ENCODE measurements around the gene HIBCH. TPM values are rescaled to one million over a fixed set of nuclear protein-coding genes. Genes with fewer than 3 reads are reported as not detected.
A peak's percentile ranks its signal among the peaks of the same experiment; 100 is the strongest.
"Not testable (repeated sequence)": the region's sequence is repeated elsewhere in the genome, so short reads cannot be mapped to it uniquely, and the experiment has no call there.

The HIBCH gene
- total RNA-seq, 2 experiments from 2014 or later, result 17.2 to 18.7 TPM

DNA sequence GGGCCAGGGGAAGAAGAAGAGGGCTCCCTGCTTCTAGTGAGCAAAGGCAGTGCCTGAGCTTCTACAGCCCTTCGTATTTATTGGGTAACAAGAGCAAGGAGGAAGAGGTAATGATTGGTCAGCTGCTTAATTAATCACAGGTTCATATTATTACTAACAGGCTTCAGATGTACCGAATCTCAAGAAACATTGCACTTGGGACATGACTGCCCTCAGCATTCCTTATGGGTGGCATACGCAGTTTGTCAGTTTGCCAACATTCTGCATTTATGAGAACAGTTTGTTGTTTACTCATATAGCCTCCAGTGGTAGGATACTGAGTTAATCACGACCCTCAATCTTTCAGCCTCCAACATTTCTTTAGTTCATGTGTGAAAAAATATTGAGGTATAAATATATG lies 84.5 kb downstream of the HIBCH start:
- Mint-ChIP-seq H3K9me3 (ENCODE audit: low read depth) (no peaks in the 10 kb centered on the region), H3K27ac (no peak overlapping the region), H3K4me1 (no peaks in the 10 kb centered on the region), H3K27me3 (no peaks in the 10 kb centered on the region), H3K36me3 (peaks cover 29% of the 10 kb centered on the region), H3K4me3 (no peak overlapping the region)
- CTCF ChIA-PET, result no interaction called here
- no peak for ATAC-seq
- no peak for DNase-seq

DNA sequence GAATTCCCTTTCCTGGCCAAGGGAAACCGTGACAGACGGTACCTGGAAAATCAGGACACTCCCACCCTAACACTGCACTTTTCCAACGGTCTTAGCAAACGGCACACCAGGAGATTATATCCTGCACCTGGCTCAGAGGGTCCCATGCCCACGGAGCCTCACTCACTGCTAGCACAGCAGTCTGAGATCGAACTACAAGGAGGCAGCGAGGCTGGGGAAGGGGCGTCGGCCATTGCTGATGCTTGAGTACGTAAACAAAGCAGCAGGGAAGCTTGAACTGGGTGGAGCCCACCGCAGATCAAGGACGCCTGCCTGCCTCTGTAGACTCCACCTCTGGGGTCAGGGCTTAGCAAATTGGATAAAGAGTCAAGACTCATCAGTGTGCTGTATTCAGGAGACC lies 95.6 kb downstream of the HIBCH start:
- ATAC-seq; H3K27ac Mint-ChIP-seq; H3K4me1 Mint-ChIP-seq; H3K9me3 Mint-ChIP-seq (ENCODE audit: low read depth); H3K27me3 Mint-ChIP-seq; H3K4me3 Mint-ChIP-seq; CTCF ChIA-PET; DNase-seq: not testable (repeated sequence)
- H3K36me3 Mint-ChIP-seq, result peaks cover 44% of the 10 kb centered on the region

DNA sequence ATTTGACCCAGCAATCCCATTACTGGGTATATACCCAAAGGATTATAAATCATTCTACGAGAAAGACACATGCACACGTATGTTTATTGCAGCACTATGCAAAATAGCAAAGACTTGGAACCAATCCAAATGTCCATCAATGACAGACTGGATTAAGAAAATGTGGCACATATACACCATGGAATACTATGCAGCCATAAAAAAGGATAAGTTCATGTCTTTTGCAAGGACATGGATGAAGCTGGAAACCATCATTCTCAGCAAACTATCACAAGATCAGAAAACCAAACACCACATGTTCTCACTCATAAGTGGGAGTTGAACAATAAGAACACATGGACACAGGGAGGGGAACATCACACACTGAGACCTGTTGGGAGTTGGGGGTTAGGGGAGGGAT lies 96.9 kb downstream of the HIBCH start:
- H3K27ac Mint-ChIP-seq, H3K4me1 Mint-ChIP-seq: not testable (repeated sequence)

DNA sequence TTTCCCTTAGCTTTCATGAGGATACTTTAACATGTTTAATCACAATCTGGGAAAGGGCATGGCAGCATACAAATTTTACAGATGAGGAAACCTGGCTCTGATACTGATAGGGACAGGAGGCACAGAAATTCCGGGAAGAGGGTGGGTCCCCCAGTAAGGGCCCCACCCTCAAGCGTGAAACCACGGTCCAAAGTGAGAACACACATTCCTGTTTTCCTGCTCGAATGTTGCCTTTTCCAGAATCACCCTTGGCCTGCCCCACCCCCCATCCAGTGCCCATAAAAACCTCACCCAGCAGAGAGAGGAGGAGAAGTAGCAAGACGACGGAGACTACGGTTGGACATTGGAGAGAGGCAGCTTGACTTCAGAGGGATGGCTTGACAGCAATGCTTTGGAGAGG lies 98.2 kb downstream of the HIBCH start:
- Mint-ChIP-seq H3K27me3 (no peaks in the 10 kb centered on the region), H3K4me1 (no peaks in the 10 kb centered on the region), H3K36me3 (peaks cover 31% of the 10 kb centered on the region), H3K9me3 (ENCODE audit: low read depth) (peaks cover 2% of the 10 kb centered on the region), H3K27ac (no peak overlapping the region), H3K4me3 (no peak overlapping the region)
- ATAC-seq (no peak), DNase-seq (no peak)
- CTCF ChIA-PET, result no interaction called here

More for the DNA sequence above, 96.9 kb downstream of the HIBCH start:
- DNase-seq; CTCF ChIA-PET; ATAC-seq; H3K9me3 Mint-ChIP-seq (ENCODE audit: low read depth); H3K27me3 Mint-ChIP-seq; H3K4me3 Mint-ChIP-seq: not testable (repeated sequence)
- peaks cover 38% of the 10 kb centered on the region for H3K36me3 Mint-ChIP-seq

DNA sequence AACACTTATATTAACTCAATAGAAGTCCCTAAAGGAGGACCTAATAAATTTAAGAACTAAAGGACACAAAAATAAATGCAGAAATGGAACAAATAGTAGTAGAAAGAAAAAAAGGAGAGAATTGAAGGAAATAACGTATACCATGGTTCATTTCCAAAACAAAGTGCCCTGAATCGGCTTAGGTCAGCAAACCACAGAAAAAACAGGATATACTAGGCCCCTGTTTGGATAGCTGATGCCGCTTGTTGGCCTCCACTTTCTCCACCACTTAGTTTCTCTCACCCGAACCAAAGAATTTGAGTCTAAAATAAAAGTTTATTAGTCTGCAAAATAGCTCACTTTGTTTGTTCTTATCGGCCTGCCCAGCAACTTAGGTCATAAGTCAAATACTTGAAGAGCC lies 100.4 kb downstream of the HIBCH start:
- H3K4me3 Mint-ChIP-seq, result no peak overlapping the region
- peaks cover 6% of the 10 kb centered on the region for H3K4me1 Mint-ChIP-seq
- H3K36me3 Mint-ChIP-seq, result peaks cover 18% of the 10 kb centered on the region
- H3K27ac Mint-ChIP-seq, result no peak overlapping the region
- H3K9me3 Mint-ChIP-seq (ENCODE audit: low read depth), result peaks cover 2% of the 10 kb centered on the region
- ATAC-seq (no peak), DNase-seq (no peak)
- H3K27me3 Mint-ChIP-seq, result no peaks in the 10 kb centered on the region
- CTCF ChIA-PET, result no interaction called here

DNA sequence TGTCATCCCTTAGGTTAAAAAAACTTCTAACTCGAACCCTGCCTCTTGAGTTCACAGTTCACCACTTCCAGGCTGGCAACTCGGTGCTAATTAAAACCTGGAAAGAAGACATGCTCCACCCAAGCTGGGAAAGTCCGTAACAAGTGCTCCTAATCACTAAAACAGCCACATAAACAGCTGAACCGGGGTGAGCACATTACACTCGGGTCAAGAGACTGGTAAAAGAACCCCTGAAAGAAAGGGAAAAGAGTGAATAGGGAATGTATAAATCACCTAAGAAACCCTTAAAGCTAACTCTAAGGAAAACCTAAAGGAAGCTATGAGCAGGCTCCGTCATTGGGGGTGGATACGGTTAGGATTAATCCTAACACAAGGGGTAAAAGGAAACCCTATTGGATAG lies 102.0 kb downstream of the HIBCH start:
- no peak overlapping the region for H3K27ac Mint-ChIP-seq

DNA sequence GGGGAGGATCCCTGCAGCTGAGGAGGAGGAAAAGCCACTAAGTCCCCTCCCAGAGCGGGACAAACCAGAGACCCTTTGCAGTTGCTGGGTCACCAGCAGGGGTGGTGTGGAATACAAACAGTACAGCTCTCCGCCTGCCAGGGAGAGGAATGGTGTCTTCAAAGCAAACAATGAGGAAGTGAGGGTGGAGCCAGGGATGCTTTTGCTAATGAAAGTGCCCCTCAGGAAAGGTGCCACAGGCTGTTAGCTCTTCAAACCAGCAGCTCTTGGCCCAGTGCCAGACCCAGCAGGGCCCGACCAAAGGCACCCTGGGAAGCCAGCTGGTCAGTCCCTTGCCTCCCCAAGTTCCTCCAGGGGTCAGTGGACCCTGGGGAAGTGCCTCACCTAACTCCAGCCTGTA lies 102.8 kb downstream of the HIBCH start:
- Mint-ChIP-seq H3K4me1 (peaks cover 8% of the 10 kb centered on the region), H3K36me3 (peaks cover 1% of the 10 kb centered on the region), H3K9me3 (ENCODE audit: low read depth) (no peaks in the 10 kb centered on the region), H3K27ac (no peak overlapping the region), H3K27me3 (no peaks in the 10 kb centered on the region), H3K4me3 (no peak overlapping the region)
- DNase-seq (no peak), ATAC-seq (no peak)
- CTCF ChIA-PET, result no interaction called here

More for the DNA sequence above, 102.0 kb downstream of the HIBCH start:
- Mint-ChIP-seq H3K36me3 (peaks cover 7% of the 10 kb centered on the region), H3K4me1 (peaks cover 8% of the 10 kb centered on the region), H3K4me3 (no peak overlapping the region), H3K27me3 (no peaks in the 10 kb centered on the region), H3K9me3 (ENCODE audit: low read depth) (no peaks in the 10 kb centered on the region)
- CTCF ChIA-PET, result no interaction called here
- no peak for DNase-seq
- no peak for ATAC-seq

DNA sequence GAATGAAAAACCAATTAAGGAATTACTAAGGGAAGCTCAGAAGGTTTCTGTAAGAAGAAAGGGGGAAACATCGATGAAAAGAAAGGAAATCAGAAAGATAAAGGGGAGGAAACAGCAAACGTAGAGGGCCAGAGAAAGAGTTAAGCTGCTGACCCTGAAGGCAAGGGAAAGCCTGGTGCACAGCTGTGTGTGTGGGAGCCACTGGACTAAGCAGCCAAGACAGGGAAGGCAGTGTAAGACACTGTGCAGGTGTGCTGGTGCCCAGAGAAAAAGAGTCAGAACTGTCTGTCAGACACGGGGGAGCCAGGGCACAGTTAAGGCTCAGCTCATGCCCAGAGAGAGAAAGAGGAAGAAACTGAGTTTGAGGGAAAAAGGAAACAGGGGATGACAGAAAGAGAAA lies 104.0 kb downstream of the HIBCH start:
- DNase-seq (no peak), ATAC-seq (no peak)
- H3K27ac Mint-ChIP-seq, result no peak overlapping the region
- no peaks in the 10 kb centered on the region for H3K9me3 Mint-ChIP-seq (ENCODE audit: low read depth)
- H3K4me3 Mint-ChIP-seq, result no peak overlapping the region
- peaks cover 8% of the 10 kb centered on the region for H3K4me1 Mint-ChIP-seq
- CTCF ChIA-PET, result no interaction called here
- H3K27me3 Mint-ChIP-seq, result no peaks in the 10 kb centered on the region
- peaks cover 1% of the 10 kb centered on the region for H3K36me3 Mint-ChIP-seq

DNA sequence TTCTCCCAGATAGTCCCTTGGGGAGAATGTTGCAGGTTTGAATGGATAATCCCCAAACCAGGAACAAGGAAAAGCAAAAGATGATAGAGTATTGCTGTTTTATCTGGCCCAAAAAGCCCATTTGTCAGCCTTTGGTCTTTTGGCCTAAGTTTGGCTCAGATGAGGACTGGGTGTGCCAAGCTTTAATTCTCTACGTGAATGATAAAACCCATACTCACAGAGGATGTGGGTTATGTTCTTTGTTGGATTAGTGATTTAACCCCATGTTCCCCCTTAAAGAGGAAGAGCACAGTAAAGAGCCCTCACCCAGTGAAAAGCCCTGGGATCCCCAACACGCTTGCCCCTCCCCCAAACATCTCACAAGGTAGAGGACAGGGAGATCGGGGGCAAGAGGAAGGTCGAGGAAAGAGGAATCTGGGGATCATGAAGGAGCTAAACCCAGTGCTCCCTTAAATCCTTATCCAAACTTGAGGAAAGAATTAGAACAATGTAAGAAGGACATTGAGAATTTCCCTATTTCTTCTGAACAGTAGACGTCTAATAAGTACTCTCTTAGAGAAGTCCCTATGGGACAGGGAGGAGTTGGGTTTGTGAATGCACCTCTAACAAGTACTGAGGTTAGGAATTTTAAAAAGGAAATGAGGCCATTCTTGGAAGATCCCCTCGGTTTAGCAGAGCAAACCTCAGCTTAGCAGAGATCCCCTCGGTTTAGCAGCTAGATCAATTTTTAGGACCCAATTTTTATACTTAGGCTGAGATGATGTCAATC lies 105.0 kb downstream of the HIBCH start:
- H3K4me3 Mint-ChIP-seq, result no peak overlapping the region
- DNase-seq (no peak), ATAC-seq (no peak)
- H3K36me3 Mint-ChIP-seq, result no peaks in the 10 kb centered on the region
- no peak overlapping the region for H3K27ac Mint-ChIP-seq
- H3K4me1 Mint-ChIP-seq, result peaks cover 8% of the 10 kb centered on the region
- no peaks in the 10 kb centered on the region for H3K9me3 Mint-ChIP-seq (ENCODE audit: low read depth)
- CTCF ChIA-PET, result no interaction called here
- H3K27me3 Mint-ChIP-seq, result no peaks in the 10 kb centered on the region

DNA sequence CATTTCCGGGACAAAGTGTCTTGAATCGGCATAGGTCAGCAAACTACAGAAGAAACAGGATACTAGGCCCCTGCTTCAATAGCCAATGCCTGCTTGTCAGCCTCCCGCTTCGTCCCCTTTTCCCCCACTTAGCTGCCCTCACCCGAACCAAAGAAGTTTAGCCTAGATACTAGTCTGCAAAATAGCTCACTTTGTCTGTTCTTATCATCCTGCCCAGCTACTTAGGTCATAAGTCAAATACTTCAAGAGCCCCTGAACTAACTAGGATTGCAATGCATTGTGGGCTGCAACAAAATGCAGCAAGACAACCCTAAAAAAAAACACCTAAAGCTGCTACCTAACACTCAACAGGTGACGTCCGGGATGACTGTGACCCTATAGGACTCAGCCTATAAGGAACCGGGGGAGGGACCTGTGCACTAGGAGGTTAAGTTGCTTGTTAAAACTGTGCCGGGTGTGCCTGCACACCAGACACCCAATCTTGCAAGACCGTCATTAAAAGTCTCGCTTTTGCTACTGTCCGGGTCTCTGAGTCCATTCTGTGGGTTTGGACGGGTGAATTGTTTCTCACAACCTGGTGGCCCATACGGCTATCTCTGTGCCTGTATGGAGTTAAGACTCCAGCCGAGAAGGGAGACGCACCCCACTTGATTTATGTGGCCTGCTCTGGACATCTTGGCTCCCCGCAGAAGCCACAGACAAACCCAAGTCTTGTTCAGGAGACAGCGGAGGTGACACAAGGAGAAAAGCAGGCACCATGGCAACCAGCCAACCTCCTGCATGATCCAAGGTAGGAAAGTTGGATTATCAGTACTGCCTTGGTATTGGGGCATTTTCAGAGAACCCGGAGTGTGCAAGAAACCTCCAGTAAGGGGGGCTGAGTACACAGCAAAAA lies 105.9 kb downstream of the HIBCH start:
- no peak overlapping the region for H3K4me3 Mint-ChIP-seq
- no peak overlapping the region for H3K27ac Mint-ChIP-seq
- no peak for ATAC-seq
- no peaks in the 10 kb centered on the region for H3K36me3 Mint-ChIP-seq
- CTCF ChIA-PET, result no interaction called here
- no peaks in the 10 kb centered on the region for H3K27me3 Mint-ChIP-seq
- peaks cover 8% of the 10 kb centered on the region for H3K4me1 Mint-ChIP-seq
- DNase-seq, result no peak
- no peaks in the 10 kb centered on the region for H3K9me3 Mint-ChIP-seq (ENCODE audit: low read depth)

DNA sequence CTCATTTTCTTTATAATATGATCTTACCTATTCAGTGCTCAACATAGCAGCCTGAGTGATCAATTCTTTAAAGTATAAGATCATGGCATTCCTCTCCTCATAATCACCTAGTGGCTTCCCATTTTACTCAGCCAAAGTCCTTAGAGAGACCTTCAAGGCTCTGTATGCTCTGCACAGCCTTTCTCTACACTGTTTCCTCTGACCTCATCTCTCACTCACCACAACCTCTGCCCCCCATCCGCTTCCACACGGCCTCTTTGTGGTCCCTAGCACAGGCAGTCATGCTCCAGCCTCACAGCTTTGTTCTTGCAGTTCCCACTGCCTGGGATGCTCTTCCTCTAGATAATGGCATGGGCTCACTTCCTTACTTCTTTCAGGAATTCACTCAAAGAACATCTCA lies 109.2 kb downstream of the HIBCH start:
- CTCF ChIA-PET, result no interaction called here
- H3K4me3 Mint-ChIP-seq, result no peak overlapping the region
- H3K27ac Mint-ChIP-seq, result no peak overlapping the region
- H3K27me3 Mint-ChIP-seq, result no peaks in the 10 kb centered on the region
- DNase-seq, result peak; percentile 49
- H3K4me1 Mint-ChIP-seq, result peaks cover 3% of the 10 kb centered on the region
- no peaks in the 10 kb centered on the region for H3K36me3 Mint-ChIP-seq
- no peak for ATAC-seq
- H3K9me3 Mint-ChIP-seq (ENCODE audit: low read depth), result no peaks in the 10 kb centered on the region

DNA sequence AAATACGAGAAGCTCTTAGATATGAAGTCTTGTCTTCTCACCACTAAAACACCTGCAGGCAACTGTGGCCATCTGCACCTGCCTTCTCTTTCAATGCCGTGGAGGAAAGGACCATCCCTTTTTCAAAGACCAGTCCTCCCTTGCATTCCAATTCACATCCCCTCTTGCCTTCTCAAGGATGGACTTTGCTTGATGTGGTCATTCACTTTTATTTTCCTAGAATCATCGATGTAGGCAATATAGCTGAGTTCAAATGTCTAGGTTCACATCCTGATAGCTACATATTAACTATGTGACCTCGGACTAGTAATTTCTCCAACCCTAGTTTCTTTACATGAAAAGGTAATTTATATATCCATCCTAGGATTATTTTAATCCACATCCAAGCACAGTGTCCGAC lies 110.1 kb downstream of the HIBCH start:
- ATAC-seq (no peak), DNase-seq (no peak)
- no peaks in the 10 kb centered on the region for H3K27me3 Mint-ChIP-seq
- CTCF ChIA-PET, result no interaction called here
- peaks cover 1% of the 10 kb centered on the region for H3K36me3 Mint-ChIP-seq
- no peak overlapping the region for H3K4me3 Mint-ChIP-seq
- peaks cover 3% of the 10 kb centered on the region for H3K4me1 Mint-ChIP-seq
- H3K27ac Mint-ChIP-seq, result no peak overlapping the region
- H3K9me3 Mint-ChIP-seq (ENCODE audit: low read depth), result no peaks in the 10 kb centered on the region

DNA sequence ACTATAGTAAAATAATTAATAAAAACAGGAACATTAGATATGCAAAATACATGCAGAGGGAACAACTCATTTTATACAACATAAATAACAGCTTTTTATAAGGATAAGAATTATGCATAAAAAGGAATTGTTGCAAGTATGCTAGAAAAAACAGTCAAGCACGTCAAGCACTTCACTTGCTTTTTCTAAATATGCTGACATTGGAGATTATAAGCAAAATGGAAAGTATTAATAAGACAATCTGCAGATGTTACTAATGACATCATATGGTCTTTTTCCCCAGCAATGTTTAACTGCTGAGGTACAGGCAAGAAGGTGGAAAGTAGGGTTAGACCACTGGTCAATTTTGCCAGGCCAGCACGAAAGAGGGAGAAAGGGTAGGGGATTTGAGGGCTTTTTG lies 111.7 kb downstream of the HIBCH start:
- no peak for ATAC-seq
- H3K9me3 Mint-ChIP-seq (ENCODE audit: low read depth), result no peaks in the 10 kb centered on the region
- no peaks in the 10 kb centered on the region for H3K27me3 Mint-ChIP-seq
- H3K4me3 Mint-ChIP-seq, result no peak overlapping the region
- peaks cover 3% of the 10 kb centered on the region for H3K36me3 Mint-ChIP-seq
- DNase-seq, result no peak
- CTCF ChIA-PET, result no interaction called here
- H3K4me1 Mint-ChIP-seq, result no peaks in the 10 kb centered on the region
- H3K27ac Mint-ChIP-seq, result no peak overlapping the region

DNA sequence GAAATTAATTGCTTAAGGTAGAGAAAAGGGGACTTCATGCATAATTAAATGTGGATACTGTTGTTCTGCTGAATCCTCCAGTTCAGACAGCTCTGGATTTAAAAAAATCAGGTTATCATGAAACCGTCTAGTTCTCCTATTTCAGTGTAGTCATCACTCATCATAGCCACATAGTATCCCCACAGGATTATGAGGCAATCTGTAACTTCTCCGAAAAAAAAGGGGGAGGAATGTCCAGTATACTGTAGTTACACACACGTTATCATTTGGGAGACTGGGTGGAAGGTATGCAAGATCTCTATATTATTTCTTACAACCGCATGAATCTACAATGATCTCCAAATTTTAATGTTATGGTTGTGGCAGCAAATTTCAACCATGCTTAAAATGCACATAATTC lies 114.0 kb downstream of the HIBCH start:
- ATAC-seq (no peak), DNase-seq (no peak)
- Mint-ChIP-seq H3K27me3 (no peaks in the 10 kb centered on the region), H3K4me3 (no peak overlapping the region), H3K4me1 (no peaks in the 10 kb centered on the region), H3K9me3 (ENCODE audit: low read depth) (no peaks in the 10 kb centered on the region), H3K27ac (no peak overlapping the region), H3K36me3 (peaks cover 5% of the 10 kb centered on the region)
- CTCF ChIA-PET, result no interaction called here

All from activated CD8-positive, alpha-beta memory T cell treated with anti-CD3 and anti-CD28 coated beads, Interleukin-2, amount 10 ng/mL, durations not matched to agents 7 days and 5 days (primary cell).